ENCODE results near the gene AVPI1.

The AVPI1 gene

GRCh38 chr10:97683556-97684367 lies 3.3 kb downstream of the AVPI1 start:
- Histone ChIP-seq H3K9ac (ENCODE audit: low read length) (no peak overlapping the region), H3K36me3 (ENCODE audit: low read length) (no peaks in the 10 kb centered on the region), H3K9me3 (ENCODE audit: insufficient read depth, low read length) (no peaks in the 10 kb centered on the region), H4K20me1 (ENCODE audit: low read depth, low read length) (no peaks in the 10 kb centered on the region), H2AFZ (ENCODE audit: low read depth, low read length, severe bottlenecking) (no peak overlapping the region), H3K9me2 (replicated peaks; ENCODE audit: insufficient read depth, low read length) (no peaks in the 10 kb centered on the region), H3K27me3 (ENCODE audit: low read length) (no peaks in the 10 kb centered on the region), H3K4me3 (ENCODE audit: insufficient read depth, low read length, poor library complexity, severe bottlenecking) (no peak overlapping the region), H3K79me2 (ENCODE audit: insufficient read depth, low read length) (no peaks in the 10 kb centered on the region), H3F3A (ENCODE audit: insufficient read depth) (peaks cover 9% of the 10 kb centered on the region; the same call in 1 of the 2 replicates), H3K4me2 (ENCODE audit: low read depth, low read length, poor library complexity, severe bottlenecking) (no peak overlapping the region), H3K27ac (ENCODE audit: low read depth, low read length) (no peak overlapping the region)
- TF ChIP-seq CTCF (IDR thresholded peaks at IDR 0.05; ENCODE audit: insufficient read depth, low read length, poor library complexity, severe bottlenecking): no peak
- no peak for TF ChIP-seq EZH2phosphoT487 (conservative IDR thresholded peaks at IDR 0.05; ENCODE audit: low read length)

GRCh38 chr10:97682042-97682441 lies 5.0 kb downstream of the AVPI1 start:
- no peak overlapping the region for H3K27ac ChIP-seq (ENCODE audit: low read depth, low read length)
- H3K4me3 ChIP-seq (ENCODE audit: insufficient read depth, low read length, poor library complexity, severe bottlenecking): no peak overlapping the region

GRCh38 chr10:97679594-97679993 lies 7.4 kb downstream of the AVPI1 start:
- Histone ChIP-seq H4K20me1 (ENCODE audit: low read depth, low read length) (no peaks in the 10 kb centered on the region), H3K27me3 (ENCODE audit: low read length) (no peaks in the 10 kb centered on the region), H3F3A (ENCODE audit: insufficient read depth) (no peaks in the 10 kb centered on the region), H2AFZ (ENCODE audit: low read depth, low read length, severe bottlenecking) (no peak overlapping the region), H3K27ac (ENCODE audit: low read depth, low read length) (no peak overlapping the region), H3K79me2 (ENCODE audit: insufficient read depth, low read length) (no peaks in the 10 kb centered on the region), H3K9ac (ENCODE audit: low read length) (no peak overlapping the region), H3K4me2 (ENCODE audit: low read depth, low read length, poor library complexity, severe bottlenecking) (no peak overlapping the region), H3K9me3 (ENCODE audit: insufficient read depth, low read length) (no peaks in the 10 kb centered on the region), H3K36me3 (ENCODE audit: low read length) (no peaks in the 10 kb centered on the region), H3K9me2 (replicated peaks; ENCODE audit: insufficient read depth, low read length) (no peaks in the 10 kb centered on the region), H3K4me3 (ENCODE audit: insufficient read depth, low read length, poor library complexity, severe bottlenecking) (no peak overlapping the region)
- TF ChIP-seq CTCF (IDR thresholded peaks at IDR 0.05; ENCODE audit: insufficient read depth, low read length, poor library complexity, severe bottlenecking) (no peak), EZH2phosphoT487 (conservative IDR thresholded peaks at IDR 0.05; ENCODE audit: low read length) (no peak)

More at GRCh38 chr10:97682042-97682441, 5.0 kb downstream of the AVPI1 start:
- H3K9me3 ChIP-seq (ENCODE audit: insufficient read depth, low read length): no peaks in the 10 kb centered on the region
- no peaks in the 10 kb centered on the region for H3K79me2 ChIP-seq (ENCODE audit: insufficient read depth, low read length)
- H3F3A ChIP-seq (ENCODE audit: insufficient read depth): no peaks in the 10 kb centered on the region
- H3K9me2 ChIP-seq (replicated peaks; ENCODE audit: insufficient read depth, low read length): no peaks in the 10 kb centered on the region
- H3K9ac ChIP-seq (ENCODE audit: low read length): no peak overlapping the region
- no peaks in the 10 kb centered on the region for H3K36me3 ChIP-seq (ENCODE audit: low read length)
- H4K20me1 ChIP-seq (ENCODE audit: low read depth, low read length): no peaks in the 10 kb centered on the region
- no peaks in the 10 kb centered on the region for H3K27me3 ChIP-seq (ENCODE audit: low read length)
- TF ChIP-seq CTCF (IDR thresholded peaks at IDR 0.05; ENCODE audit: insufficient read depth, low read length, poor library complexity, severe bottlenecking): no peak
- TF ChIP-seq EZH2phosphoT487 (conservative IDR thresholded peaks at IDR 0.05; ENCODE audit: low read length): no peak
- H2AFZ ChIP-seq (ENCODE audit: low read depth, low read length, severe bottlenecking): no peak overlapping the region
- no peak overlapping the region for H3K4me2 ChIP-seq (ENCODE audit: low read depth, low read length, poor library complexity, severe bottlenecking)
